ENCODE measurements around the gene ASCL3.

Gene ASCL3

GRCh38 chr11:8963569-8964323 is 20.9 kb upstream of the ASCL3 start:
- H3K27ac ChIP-seq = peak overlapping the region; percentile 91
- no peak for TF ChIP-seq CTCF (IDR thresholded peaks at IDR 0.05)
- TF ChIP-seq ZFX (IDR thresholded peaks at IDR 0.05; ENCODE audit: borderline replicate concordance) = no peak

GRCh38 chr11:8962841-8963240 is 20.0 kb upstream of the ASCL3 start:
- peak overlapping the region; percentile 91 for H3K27ac ChIP-seq
- no peak for TF ChIP-seq ZFX (IDR thresholded peaks at IDR 0.05; ENCODE audit: borderline replicate concordance)
- no peak for TF ChIP-seq CTCF (IDR thresholded peaks at IDR 0.05)

GRCh38 chr11:8961401-8961800 is 18.6 kb upstream of the ASCL3 start:
- H3K27ac ChIP-seq = no peak overlapping the region
- TF ChIP-seq CTCF (IDR thresholded peaks at IDR 0.05) = no peak
- TF ChIP-seq ZFX (IDR thresholded peaks at IDR 0.05; ENCODE audit: borderline replicate concordance) = no peak

- TF ChIP-seq CTCF (IDR thresholded peaks at IDR 0.05) (peak; percentile 81), ZFX (IDR thresholded peaks at IDR 0.05; ENCODE audit: borderline replicate concordance) (no peak)
- peak overlapping the region; percentile 37; the same call in 1 of the 2 replicates for H3K27ac ChIP-seq
Measured at GRCh38 chr11:8959546-8960166, 16.8 kb upstream of the ASCL3 start.

- no peak overlapping the region for H3K27ac ChIP-seq
- no peak for TF ChIP-seq CTCF (IDR thresholded peaks at IDR 0.05)
- TF ChIP-seq ZFX (IDR thresholded peaks at IDR 0.05; ENCODE audit: borderline replicate concordance) = no peak
Measured at GRCh38 chr11:8956860-8957259, 14.0 kb upstream of the ASCL3 start.

- no peak overlapping the region for H3K27ac ChIP-seq
Measured at GRCh38 chr11:8948886-8949285, 6.1 kb upstream of the ASCL3 start.

More at GRCh38 chr11:8948886-8949285, 6.1 kb upstream of the ASCL3 start:
- TF ChIP-seq ZFX (IDR thresholded peaks at IDR 0.05; ENCODE audit: borderline replicate concordance) = no peak
- TF ChIP-seq CTCF (IDR thresholded peaks at IDR 0.05) = no peak
